Measurements from ENCODE around the gene TMEM39B.
"Not testable (repeated sequence)": the region's sequence is repeated elsewhere in the genome, so short reads cannot be mapped to it uniquely, and the experiment has no call there.

TMEM39B gene

DNA sequence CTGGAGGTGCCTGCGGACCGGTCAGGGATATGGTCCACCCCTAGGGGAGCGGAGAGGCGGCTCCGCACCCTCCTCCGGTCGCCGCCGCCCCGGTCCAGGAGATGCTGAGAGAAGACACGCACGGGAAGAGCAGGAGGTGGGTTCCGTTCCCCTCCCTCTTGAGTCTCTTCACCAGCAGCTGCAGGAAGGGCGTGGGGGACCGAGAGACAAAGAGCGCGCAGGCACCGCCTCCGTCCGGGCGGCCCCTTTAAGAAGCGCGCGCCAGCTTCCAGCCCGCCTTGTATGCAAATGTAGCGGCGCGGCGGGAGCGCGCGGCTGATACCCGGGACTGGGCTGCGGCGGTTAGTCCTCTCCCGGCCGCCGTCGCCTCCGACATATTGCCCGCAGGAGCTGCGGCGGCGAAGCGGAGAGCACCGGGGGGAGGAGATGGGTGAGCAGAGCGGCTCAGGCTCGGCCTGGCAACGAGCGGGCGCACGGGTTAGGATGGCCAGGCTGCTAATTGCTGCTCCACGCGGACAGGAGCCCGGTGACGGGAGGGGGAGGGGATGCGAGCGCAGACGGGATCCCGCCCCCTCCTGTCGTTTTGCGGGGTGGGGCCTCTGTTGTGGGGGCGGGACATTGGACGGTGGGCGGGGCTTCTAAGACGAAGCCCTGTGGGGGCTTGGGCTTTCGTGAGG is at the start of gene TMEM39B:
TMEM39B (plus strand) TSS at position 318 of the 677 bp plus-strand sequence; CDS start at position 427, 109 bp downstream.
- DNase-seq (ENCODE audit: low read depth), result peak; percentile 94

DNA sequence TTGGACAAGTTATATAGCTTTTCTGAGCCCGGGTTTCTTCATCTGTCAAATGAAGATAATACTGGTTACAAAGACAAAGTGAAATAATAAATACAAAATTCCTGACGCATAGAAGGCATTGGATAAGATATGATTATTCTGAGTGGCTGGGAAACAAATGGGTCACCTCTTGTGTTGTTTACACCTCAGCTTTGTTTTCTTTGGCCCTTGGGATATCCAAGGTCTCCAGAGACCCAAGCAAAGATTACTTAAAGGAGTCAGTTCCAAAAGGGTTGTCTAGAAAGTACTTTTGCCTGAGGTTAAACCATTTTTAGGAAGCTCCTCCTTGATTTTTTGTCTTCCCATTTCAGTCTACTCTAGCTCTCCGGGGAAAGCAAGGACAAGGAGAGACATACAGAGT is 49.4 kb upstream of the TMEM39B start:
- no peak for DNase-seq (ENCODE audit: low read depth)

DNA sequence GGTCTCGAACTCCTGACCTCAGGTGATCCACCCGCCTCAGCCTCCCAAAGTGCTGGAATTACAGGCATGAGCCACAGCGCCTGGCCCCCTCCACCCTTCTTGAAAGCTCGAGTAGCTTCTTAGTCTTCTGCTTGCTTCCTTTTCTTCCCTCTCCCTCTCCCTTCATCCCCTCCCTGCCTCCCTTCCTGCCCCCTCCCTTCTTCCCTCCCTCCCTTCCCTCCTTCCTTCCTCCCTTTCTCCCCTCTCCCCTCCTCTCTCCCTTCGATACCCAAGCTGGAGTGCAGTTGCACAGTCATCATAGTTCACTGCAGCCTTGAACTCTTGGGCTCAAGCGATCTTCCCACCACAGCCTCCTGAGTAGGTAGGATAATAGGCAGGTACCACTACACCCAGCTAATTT is 47.2 kb upstream of the TMEM39B start:
- DNase-seq (ENCODE audit: low read depth), result no peak

DNA sequence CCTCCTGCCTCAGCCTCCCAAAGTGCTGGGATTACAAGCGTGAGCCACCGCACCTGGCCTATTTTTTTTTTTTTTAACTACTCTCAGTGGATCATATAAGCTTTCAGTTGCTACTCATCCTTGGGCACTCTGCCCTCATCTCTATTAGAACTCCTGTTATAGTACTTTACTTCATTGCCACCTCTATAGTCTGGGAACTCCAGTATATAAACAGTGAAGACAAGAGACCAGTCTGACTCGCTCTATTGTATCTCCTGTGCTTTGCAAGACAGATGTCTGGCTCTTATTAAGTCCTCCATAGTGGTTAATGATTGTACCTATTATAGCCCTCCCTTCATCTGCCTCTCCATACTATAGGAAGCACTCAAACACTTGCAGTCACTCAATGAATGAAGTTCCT is 44.0 kb upstream of the TMEM39B start:
- no peak for DNase-seq (ENCODE audit: low read depth)

DNA sequence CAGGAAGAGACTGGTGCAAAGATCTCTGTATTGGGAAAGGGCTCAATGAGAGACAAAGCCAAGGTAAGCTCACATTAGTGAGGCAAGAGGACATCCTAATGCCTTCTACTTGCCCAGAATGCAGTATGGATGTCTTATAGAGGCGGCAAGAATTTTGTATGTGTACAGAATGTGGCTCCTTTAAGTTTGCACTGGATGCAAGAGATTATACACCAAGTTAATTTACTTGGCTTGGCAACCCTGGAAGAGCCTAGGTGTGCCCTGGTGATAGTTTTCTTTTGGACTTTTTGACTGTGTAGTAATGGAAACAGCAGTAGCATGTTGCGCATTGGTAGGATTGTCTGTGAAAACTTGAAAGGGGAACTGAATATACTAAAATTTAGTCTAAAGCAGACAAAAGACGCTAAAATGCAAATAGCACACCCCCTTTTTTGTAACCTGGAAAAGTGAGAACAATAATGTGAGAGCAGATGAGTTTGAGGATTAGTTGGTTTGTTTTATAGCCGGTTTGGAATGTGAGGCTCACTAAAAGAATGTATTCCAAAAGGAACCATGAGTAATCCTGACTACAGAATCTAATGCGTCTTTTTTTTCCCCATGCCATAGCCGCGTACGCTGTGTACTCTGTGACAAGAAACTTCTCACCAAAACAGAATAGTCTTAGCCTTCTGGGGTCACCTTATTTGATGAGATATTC is 41.0 kb upstream of the TMEM39B start:
- peak; percentile 81 for DNase-seq (ENCODE audit: low read depth)

DNA sequence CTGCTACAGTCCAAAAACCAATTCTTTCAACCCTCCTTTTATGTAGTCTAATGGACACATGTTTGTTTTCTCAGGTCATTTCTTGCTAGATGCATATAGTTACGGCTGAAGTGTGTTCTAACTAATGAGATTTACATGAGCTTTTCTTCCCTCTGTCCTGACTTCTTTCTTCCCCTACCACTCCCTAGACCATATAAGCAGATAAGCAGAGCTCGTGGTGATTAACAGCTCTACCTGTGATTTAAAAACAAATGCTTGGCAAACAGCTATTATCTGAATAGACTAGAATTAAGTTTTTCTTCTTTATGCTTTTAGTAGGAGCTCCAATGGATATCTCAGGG is 40.5 kb upstream of the TMEM39B start:
- no peak for DNase-seq (ENCODE audit: low read depth)

DNA sequence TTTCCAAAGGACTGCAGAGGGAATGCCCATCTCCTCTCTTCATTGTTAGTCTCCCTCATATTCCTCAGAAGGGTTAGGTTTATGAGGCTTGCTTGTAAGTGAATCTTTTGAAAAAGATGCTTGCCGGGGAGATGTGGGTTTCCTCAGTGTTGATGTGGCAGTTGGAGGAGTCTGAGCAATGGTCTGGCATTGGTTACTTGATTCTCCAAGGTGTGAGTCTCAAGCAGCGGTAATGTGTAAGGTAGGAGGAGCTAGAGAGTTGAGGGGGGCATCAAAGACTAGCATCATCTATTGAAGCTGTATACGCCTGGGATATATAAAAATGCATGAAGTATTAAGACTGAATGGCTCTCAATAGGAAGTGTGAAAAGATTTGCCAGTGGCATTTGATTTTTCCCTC is 37.6 kb upstream of the TMEM39B start:
- DNase-seq (ENCODE audit: low read depth), result no peak

DNA sequence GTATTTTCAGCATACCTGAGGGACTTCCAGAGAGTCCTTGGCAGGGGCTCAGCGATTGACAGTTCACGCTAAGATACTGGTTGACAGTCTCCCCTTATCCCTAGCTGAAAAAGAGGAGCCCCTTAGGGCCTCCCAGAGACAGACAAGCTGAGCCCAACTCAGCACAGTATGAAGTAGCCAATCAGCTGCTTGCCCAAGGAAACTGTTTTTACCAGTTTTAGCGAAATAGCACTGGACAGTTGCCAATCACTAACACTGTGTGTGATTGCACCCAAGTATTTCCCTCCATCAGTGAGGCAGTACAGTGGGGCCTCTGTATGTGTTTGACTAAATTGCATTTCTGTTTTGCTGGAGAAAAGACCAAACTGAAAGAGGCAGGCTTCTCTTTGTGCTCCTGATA is 32.0 kb upstream of the TMEM39B start:
- peak; percentile 18 for DNase-seq (ENCODE audit: low read depth)

DNA sequence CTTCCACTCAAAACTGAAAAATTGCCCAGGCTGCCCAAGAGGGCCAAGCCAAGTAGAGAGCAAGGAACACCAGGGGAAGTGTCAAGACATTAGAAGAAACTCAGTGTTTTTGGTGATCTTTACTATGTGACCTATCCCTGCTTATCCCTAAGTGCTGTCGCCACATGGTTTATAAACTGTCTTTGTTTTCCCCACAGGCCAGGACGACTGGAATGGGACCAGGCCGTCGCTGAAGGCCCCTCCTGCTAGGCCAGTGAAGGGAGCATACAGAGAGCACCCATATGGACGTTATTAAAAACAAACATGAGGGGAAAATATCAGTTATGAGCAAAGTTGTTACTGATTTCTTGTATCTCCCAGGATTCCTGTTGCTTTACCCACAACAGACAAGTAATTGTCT is 30.4 kb upstream of the TMEM39B start:
- no peak for DNase-seq (ENCODE audit: low read depth)

DNA sequence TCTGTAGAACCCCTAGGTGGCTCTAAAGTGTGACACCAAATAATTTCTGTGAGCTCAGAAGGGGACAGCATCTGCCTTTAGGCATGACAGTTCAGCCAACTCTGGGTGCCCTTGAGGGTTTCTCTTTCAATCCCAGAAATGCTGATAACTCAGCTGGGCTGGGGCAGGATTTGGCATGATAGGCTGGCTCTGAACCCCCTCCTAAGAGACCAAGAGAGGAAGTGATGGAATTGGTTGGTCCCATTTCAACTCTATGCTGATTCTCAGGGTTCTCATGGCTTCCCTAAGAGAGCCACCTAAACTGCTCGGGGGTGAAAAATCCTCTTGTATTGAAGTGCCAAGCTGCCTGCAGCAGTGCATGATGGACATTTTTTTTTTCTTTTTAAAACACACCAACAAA is 28.5 kb upstream of the TMEM39B start:
- no peak for DNase-seq (ENCODE audit: low read depth)

DNA sequence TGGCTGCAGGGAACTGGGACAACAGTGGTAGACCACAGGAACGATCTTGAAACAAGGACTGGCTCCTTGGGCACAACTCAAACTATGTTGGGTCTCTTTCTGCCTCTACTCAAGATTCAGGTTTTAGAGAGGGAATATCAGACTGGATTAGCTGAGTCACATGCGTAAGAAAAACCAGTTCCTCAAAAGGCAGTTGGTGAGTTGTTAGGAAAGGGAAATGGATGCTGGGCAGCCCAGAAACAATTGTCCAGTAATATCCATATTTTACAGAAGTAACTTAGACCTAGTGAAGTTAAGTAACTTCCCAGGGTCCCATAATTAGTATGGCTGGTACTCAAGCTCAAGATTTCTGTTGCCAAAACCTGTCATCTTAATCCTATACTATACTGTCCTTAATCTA is 27.0 kb upstream of the TMEM39B start:
- DNase-seq (ENCODE audit: low read depth), result no peak

DNA sequence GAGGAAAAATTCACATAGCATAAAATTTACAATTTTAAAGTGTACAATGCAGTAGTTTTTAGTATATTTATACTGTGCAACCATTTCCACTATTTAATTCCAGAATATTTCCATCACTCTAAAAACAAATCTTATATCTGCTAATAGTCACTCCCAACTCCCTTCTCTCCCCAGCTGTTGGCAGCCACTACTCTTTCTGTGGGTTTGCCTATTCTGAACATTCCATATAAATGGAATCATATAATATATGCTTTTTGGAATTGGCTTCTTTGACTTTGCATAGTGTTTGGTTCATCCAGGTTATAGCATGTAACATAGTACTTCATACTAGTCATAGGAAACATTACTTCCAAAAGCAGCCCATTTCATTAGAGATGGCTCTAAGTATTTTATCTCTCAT is 25.0 kb upstream of the TMEM39B start:
- no peak for DNase-seq (ENCODE audit: low read depth)

DNA sequence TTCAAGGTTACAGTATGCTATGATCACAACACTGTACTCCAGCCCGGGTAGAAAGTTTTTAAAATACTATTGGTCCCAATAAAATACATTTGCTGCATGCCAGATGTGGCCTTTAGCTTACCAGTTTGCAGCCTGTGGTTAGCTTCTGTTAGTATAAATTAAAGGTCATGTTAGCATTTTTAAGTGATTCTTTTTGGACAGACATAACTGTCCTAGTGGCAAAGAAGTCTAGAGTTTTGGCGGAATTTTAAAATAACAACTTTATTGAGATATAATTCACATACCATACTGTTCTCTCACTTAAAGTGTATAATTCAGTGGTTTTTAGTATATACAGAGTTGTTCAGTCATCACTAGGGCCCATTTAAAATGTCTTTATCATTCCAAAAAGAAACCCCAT is 24.3 kb upstream of the TMEM39B start:
- DNase-seq (ENCODE audit: low read depth), result no peak

DNA sequence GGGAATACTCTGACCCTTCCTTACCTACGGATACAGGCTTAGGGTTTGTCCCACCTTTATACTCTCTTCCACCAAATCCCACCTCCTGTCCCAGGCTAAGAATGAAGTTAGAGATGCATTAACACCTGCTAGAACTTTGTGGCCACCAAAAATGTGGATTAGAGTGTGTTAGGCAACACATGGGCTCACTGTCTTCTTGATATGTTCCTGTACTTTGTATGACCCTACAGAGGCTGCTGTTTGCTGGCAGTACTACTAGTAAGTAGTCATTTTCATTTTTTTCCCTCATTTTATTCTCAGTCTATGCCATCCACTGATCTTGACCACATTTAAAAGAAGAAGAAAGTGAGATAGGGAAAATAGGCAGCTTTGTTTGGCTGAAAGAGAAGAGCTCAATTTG is 21.0 kb upstream of the TMEM39B start:
- peak; percentile 52 for DNase-seq (ENCODE audit: low read depth)

DNA sequence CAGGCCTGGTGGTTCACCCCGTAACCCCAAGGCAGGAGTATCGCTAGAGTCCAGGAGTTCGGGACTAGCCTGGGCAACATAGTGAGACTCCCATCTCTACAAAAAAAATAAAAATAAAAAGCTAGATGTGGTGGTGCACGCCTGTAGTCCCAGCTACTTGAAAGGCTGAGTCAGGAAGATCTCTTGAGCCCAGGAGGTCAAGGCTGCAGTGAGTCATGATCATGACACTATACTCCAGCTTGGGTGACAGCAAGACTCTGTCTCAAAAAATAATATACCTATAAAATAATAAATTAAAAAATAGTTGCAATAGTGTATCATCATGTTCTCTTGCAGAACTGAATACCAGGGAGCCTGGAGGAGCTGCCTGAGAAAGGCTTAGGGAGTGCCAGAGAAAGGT is 19.9 kb upstream of the TMEM39B start:
- DNase-seq (ENCODE audit: low read depth), result no peak

DNA sequence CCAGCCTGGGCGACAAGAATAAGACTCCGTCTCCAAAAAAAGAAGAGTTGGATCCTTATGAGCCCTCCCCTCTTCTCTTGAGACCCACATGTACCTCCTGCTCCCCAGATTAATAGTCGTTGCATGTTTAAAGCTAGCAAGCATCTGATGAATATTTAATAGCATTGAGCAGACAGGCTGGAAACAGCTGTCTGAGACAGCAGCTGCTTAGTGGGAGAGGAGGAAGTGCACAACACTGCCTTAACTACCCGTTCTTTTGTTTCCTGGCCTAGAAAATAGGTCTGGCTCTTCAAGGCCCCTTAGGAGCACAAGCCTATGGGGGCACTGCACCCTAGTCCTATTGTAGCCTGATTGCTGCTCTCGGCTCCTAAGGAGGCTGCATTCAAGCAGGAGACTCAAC is 17.3 kb upstream of the TMEM39B start:
- DNase-seq (ENCODE audit: low read depth), result no peak

DNA sequence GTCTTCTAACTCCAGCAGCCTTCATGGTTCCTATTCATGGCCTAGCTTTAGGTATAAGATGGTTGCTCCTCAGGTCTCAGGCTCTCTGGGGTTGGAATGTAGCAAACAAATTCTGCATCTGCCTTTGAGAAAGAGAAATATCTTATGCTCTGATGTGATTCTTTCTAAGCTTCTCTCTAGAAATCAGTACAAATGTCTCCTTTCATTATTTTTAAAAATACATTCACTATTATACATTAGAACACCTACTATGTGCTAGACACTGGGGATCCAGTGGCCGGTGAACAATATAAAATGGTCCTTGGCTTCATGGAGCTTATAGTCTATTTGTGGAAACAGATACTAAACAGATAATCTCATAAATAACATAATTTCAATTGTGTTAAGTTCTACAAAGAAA is 16.1 kb upstream of the TMEM39B start:
- DNase-seq (ENCODE audit: low read depth), result no peak

DNA sequence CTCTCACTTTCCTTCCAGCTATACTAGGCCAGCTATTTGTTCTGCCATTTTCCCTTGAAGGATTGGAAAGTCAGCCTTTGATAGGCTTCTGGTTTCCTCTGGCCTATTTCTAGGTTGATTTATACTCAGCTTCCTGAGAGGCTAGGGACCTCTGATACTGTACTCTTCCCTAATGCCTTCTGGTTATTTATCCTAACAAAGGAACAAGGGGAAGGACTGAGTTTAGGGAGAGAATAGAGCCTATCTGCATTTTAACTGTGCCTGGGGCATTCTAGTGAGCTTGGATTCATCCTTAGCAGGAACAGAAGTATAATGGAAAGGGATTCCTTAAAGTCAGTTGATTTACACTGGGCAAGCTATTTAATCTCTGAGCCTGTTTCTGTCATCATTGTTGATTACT is 11.8 kb upstream of the TMEM39B start:
- no peak for DNase-seq (ENCODE audit: low read depth)

DNA sequence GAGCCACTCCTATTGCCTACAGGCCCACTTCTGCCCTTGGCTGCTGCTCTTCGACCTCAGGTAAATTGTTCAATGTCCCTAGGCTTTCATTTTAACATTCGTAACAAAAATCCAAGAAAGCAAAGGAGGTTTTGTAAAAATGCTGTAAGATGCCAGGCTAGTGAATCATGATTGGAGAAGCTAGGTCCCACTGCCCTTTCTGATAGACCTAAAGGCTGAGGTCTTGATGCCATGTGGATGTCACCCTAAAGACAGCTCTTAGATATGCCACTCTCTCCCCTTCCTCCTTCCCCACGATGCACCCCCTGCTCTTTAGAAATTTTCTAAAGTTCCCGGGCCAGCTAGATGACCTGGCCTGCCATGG is 9.9 kb upstream of the TMEM39B start:
- no peak for DNase-seq (ENCODE audit: low read depth)

DNA sequence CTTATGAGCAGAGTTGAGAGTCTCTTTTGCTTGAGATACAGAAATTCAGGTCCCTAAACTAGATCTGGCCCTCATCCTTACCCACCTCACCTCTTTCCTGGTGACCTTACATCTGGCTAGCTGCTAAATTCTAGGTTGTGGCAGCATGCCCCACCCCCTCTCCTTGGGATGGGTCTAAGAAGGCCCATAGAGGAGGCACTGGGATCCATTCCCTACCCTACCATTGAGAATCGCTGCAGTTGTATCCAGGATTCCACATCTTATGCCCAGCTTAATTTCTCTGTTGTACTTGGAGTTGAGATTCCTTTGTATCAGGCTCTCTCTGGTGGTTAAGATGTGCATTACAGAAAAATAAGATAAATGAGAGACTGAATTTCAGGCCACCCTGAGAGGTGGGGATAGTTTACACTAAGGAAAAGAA is 9.5 kb upstream of the TMEM39B start:
- DNase-seq (ENCODE audit: low read depth), result peak; percentile 70

DNA sequence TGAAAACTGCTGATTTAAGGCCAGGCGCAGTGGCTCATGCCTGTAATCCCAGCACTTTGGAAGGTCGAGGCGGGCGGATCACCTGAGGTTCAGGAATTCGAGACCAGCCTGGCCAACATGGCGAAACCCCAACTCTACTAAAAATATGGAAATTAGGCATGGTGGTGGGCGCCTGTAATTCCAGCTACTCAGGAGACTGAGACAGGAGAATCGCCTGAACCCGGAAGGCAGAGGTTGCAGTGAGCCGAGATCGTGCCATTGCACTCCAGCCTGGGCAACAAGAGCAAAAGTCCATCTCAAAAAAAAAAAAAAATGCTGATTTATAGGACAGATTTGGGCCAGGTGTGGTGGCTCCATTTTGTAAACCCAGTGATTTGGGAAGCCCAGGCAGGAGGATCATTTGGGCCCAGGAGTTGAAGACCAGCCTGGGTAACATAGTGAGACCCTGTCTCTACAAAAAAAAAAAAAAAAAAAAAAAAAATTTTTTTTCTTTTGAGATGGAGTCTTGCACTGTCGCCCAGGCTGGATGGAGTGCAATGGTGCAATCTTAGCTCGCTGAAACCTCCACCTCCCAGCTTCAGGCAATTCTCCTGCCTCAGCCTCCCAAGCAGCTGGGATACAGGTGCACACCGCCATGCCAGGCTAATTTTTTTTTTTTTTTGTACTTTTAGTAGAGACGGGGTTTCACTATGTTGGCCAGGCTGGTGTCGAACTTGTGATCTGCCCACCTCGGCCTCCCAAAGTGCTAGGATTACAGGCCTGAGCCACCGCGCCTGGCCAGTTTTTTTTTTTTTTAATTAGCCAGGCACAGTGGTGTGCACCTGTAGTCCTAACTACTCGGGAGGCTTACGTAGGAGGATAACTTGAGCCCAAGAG is 6.9 kb upstream of the TMEM39B start:
- DNase-seq (ENCODE audit: low read depth), result not testable (repeated sequence)

DNA sequence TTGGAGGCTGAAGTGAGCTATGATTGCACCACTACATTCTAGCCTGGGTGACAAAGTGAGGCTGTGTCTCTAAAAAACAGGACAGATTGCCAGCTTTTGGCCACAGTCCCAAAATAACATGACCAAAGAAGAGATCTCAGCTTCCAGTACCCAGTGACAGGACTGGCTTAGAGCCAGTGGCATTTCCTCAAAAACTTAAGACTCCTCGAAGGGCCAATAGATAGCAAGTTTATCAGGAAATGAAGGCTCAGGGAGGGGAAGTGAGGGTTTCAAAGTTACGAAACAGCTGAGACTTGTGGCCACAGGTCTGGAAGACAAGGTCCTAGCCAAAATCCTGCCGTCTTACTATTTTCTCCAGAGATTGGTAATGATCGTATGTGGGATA is 6.3 kb upstream of the TMEM39B start:
- peak; percentile 64 for DNase-seq (ENCODE audit: low read depth)

DNA sequence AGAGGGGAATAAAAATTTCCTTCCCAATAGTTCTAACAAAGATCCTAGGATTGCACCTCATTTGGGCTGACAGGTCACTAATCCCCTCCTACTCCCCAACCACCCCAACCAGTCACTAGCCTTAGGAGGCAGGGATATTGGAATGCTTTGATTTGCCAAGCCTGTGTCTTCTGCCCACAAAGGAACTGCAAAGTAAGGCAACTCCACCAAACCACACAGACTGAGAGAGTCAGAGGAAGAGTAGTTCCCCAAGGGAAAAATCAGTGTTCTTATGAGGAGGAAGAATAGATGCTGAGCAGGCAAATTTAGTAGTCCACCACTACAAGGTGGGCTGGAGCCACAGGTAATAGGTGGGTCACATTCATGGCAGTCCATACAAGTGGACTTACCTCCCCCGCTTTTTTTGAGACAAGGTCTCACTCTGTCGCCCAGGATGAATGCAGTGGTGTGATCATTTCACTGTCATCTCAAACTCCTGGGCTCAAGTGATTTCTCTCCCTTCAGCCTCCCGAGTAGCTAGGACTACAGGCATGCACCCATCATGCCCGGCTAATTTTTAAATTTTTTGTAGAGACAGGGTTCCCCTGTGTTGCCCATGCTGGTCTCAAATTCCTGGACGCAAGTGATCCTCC is 3.7 kb upstream of the TMEM39B start:
- DNase-seq (ENCODE audit: low read depth), result peak; percentile 53

All from amniotic epithelial cell (primary cell).